Amygdala (tissue), 56 donors: ENCODE data around the gene LIPC.
A peak's percentile ranks its signal among the peaks of the same experiment; 100 is the strongest.

Source experiments
- DNase-seq, 56 donors: peaks; one replicate each; lab custom pipeline; 2025; lab: John Stamatoyannopoulos, UW

LIPC gene

DNA sequence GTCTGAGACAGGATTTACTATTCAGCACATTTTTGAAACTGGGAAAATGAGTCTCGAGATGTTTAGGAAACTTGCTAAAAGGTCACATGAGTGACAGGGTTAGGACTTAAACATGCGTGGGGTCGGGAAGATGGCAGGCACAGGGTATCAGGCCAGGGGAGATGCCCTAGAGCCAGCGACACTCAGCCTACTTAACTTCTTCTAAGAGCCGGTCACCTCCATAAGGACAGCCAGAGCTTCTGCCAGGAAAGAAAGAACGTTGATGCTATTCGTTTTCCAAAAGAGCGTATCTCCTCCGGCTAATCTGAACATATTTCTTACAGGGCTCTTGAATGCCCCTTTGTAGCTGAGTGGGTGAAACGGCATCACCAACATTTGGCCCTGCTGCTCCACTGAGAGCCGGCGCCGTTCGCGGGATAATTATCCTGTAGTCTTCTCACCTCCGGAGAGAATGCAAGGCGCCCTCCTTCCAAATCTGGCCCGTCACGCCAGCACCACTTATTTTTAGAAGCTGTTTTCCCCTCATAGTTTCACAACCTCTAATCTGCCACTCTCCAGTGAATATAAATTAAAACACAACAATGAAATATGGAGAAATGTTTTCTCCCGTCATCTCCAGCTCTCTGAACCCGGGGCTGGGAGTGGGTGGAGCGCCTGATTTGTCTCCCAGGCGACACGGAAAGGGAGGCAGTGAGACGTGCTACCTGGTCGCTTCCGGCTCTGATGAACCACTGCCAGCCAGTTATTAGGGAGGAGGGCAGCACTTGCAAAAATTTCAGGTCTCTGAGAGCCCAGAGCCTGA is 58.5 kb downstream of the LIPC start:
- DNase-seq = peak in 18 of 56 donors; percentile 5 to 58 (median 22)

DNA sequence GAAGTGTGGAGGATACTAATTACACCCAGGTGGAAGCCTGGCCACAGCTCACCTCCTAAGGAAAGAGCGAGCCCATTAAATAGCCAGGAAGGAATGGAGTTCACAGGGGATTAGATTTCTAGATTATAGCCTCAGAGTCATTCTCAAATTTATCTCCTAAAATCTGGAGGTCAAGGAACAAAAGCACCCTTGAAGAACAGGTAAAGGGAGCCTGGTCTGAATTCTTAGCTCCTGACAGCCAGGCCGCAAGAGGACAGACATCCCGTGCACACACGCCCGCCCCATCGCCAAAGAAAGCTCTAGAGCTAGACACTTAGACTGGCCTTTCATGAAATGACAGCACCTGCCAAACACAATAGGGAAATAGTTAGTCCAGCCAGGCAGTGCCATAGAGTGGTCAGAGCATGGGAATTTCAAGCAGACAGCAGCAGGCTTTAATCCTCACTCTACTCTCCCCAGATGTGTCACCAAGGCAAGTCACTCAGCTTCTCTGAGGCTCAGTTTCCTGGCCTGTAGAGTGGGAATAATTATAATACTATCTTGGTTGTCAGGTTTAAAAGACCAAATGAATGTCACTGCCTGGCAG is 59.2 kb downstream of the LIPC start:
- no peak for DNase-seq

DNA sequence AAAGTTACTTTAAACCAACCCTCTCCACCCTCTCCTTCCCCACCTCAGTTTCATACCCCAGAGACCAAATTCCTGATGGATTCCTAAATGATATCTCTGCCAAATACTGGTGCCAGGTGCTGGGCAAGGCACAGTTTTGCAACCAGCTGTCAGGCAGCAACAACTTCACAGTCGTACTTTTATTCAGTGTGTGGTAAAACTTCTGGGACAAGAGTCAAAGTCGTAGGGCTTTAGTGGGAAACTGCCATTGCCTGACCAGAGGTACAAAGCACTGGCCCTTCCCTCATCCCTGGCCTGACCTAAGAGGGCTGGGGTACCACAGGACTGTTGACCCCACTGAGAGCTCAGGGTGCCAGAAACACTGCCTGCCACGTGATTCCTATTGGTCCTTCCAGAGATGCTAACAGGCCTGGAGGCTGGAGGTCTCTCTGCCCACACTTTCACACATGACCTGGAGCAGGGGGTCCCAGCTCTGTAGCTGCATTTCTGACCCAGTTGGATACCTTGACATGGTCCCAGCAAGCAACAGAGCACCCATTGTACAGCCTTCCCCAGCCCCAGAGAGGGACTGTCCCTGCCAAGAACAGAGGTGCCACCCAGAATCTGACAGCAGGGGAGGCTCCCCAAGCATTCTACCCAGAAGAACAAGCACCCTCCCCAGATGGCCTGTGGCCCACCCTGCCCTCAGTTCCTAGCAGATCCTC is 59.9 kb downstream of the LIPC start:
- no peak for DNase-seq

DNA sequence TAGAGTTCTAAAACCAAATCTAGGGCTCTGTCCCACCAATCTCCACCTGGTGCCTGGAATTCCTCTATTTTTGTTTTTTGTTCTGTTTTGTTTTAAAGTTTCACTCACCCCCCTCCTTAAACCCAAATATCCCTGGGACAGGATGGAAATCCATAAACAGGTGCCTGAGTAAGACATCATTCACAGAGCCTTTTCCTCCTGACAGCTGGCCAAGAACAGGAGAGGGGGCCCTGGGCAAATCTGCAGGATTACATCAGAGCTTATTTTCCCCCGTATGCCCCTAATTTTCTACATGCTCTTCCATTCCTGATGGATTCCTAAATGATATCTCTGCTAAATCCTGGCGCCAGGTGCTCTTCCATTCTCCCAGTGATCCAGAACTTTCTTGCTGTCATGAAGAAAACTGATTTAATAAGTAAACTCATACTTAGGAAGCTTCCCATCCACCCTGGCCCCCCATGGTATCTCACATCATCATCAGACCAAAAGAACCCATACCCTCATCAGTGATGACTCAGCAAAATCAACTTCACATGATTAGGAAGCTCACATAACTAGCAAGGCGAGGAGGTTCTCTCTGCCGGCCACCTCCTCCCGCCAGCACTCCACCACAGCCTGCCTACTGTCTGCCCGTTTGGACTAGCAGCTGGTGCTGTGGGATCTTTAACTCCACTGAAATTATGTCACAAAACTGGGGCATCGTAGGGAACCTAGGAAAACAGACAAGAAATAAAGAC is 61.0 kb downstream of the LIPC start:
- no peak for DNase-seq

DNA sequence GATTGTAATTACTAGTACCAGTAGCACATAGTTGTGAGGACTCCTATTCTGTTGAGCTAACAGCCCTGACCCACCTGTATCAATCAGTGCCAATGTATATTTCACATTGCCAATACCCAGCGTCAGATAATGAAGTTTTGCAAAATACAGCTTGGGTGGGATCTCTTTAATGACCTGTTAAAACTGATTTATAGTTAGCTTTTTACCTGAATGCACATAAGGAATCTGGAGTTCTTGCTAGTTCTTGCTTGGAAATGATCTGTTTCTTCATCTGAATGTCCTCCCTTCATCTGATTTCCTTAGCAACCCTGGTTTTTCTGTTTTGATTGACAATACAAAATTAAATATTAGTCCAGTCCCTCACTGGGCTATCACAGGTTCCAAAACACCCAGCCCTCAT is 62.8 kb downstream of the LIPC start:
- DNase-seq = no peak

DNA sequence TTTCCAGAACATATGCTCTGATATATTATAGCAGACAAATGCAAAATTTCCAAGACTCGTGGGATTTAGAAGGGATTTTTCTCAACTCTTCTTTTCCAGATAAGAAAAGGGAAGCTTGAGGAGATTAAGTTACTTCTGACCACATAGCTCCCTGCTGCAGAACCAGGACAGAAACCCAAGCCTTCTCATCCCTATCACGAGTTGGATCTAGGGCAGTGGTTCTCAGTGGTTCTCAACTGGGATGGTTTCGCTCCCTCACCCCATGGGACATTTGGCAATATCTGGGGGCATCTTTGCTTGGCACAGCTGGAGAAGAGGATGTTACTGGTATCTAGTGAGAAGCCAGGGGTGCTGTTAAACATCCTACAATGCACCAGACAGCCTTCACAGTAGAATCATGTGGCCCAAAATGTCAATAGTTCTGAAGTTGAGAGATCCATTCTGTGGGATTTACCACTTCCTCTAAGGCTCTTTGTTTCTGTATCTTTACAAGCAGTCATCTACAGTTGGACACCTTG is 64.2 kb downstream of the LIPC start:
- DNase-seq = no peak

DNA sequence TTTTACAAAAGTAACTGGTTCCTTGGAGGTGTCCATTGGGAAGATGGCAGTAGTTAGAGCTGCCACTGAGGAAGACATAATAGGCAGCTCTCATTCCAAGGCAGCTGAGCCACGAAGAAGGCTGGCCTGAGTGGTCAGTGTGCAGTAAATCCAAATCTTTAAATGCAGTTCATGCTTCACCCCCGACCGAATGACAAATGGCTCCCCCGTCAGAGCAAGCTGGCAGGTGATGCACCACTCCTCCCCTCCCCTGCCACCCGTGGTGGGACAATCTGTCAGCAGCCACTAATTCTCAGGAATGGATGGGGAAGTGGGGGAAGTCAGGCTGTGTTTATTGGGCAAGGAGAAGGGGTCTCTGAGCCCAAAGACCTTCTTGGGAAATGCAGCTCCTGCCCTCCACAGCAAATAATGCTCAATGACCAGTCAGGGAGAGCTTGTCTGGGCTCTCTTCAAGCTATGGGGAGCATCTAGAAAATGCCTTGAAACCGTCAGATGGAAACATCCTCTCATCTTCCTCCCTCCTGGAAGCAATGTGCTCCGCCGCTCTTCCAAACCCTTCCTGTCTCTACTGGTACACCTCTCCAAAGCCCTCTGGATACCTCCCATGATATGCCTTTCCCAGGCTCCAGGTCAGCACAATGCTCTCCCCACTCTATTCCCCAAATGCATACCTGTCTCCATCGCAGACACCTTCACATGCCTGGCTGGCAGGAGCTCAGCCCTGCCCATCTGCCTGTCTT is 65.4 kb downstream of the LIPC start:
- no peak for DNase-seq

DNA sequence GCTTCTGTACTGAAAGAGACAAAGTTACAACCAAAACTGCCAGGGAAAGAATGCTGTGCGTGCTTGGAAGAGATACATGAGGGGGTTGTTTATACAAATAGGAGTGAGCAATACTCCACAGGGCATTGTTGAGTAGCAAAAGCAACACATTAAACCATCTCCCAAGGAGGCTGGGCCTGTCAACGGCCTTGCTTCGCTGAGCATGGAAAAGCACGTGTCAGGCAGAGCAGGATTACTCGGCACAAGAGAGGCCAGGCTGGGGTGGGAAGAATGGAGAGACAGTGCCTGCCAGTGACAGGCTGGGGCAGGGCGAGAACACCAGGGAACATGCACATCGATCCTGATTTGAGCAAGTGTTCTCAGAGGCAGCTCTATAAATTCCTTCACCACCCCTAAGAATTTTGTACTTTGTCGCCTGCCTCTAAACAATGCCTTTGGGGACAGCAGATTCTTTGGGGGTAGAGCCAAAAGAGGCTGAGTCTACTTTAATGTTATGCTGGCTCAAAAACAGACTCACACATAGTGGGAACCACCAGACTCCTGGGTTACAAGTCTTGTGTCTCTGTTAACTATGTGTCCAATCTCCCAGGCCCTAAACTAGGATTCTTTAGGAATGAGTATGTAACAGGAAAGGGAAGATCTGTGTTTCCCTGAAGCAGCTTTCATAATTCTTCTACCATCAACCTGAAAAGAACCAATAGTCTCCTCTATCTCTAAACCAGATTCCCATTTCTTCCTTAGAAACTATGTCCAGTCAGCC is 67.2 kb downstream of the LIPC start:
- DNase-seq = no peak

DNA sequence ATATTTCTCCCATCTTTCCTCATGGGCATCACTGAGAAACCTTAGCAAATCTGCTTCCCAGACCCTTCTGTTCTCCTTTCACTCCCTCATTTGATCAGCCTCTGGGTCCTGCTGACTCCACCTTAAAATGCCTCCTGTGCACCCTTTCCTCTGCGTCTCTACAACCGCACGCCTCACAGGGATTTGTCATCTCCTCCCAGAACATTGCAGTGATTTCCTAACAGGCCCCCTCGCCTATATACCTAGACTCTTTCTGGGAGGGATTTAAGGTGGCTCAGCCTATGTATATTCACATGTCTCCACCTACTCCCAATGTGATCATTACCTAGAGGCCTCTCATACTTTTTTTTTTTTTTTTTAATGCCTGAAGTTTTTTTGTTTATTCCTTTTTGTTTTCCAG is 69.2 kb downstream of the LIPC start:
- no peak for DNase-seq

DNA sequence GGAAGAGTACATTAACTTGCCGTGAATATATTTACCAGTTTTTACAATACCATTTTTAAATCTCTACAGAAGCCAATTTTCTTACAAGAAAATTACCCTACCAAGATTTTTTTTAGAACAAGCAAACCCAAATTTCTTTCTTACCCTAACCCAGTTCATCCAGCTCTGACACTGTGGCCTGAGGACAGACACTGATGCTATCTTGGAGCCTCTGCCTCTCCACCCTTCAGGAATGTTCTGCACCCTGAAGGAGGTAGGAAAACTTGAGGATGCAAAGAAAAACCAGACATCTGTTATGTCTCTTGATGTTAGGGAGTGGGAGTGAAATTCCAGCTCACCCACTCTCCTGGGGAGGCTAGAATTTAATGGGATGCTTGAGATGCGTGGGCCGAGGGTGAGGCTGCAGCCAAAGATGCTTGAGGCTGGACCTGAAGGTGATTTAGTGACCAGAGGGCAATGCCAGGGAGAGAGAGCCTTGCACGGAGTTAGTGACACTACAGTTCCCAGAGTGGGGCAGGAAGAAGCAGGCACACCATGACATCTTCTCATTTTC is 69.9 kb downstream of the LIPC start:
- no peak for DNase-seq

DNA sequence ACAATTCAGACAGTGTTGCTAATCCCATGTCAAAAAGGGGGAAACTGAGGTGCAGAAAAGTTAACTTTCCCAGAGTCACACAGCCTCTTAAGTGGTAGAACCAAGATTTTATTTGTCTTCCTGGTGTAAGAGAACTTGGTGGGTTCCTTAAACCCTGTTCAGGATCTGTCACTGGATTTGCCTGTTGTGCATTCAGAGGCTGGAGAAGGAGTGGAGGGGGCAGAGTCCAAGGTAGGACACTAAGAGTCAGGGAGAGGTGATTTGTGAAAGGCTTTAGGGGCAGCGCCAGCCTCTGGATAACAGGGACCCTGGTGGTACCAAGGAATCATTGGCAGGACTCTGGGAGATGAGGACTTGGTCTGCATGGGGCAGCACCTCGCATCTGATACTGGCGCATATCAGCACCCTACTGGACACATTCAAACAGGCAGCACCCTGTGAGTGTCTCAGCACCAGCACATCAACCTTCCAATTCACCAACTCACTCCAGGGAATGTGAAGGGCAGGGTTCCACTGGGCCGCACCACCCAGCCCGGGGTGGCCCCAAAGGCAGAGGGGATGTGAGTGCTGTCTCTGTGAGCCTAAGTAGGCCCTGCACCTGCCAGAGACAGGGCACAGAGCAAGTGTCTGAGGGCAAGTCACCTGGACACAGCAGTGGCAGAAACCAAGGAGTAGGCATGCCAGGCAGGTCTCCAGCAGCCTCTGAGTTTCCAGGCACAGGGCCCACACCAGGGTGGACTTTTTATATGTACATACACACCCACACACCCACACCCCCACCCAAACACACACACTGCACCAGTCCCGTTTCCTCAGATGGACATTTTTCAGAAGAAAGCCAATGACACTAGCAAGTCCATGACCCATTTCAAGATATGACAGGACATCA is 71.6 kb downstream of the LIPC start:
- no peak for DNase-seq

DNA sequence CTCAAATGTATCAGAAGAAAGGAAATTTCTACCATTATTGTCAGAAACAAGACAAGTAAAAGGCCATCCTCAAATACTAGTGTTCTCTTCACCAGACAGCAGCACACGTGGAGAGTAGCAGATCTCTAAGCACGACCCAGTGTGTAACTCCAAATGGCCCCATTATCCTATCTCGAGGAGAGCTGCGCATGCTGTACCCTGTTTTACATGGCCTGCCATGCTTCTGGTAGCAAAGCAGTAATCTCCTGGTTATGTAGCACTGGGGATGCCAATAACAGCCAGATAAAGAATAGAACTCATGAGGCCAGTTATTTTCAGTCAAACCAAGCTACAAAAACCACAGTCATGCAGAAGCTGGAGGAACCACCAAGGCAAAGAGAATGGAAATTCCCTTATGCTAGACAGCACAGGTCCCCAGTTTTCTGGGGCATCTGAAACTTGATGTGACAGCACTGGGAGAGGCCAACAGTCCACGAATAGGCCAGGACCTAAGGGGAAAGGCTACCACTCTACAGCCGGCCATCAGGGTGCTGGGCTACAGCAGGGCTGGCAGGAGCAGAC is 73.0 kb downstream of the LIPC start:
- DNase-seq = no peak

DNA sequence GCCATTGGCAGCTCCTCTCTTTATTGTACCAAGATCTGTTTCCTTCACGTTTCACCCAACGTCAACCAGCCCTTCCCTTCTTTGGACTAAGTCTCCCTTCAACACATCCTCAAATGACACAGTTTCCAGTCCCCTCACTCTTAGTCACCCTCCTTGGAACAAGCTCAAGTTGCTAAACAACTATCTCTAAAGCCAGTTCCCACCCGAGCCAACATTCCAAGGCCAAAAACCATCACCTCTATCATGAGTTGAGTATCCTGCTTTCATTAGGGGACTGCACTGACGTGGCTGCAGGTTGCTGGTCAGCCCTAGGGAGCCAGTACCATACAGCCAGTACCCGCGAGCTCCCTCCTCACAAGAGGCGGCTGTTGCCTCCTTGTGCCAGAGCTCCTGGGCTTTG is 73.8 kb downstream of the LIPC start:
- no peak for DNase-seq

DNA sequence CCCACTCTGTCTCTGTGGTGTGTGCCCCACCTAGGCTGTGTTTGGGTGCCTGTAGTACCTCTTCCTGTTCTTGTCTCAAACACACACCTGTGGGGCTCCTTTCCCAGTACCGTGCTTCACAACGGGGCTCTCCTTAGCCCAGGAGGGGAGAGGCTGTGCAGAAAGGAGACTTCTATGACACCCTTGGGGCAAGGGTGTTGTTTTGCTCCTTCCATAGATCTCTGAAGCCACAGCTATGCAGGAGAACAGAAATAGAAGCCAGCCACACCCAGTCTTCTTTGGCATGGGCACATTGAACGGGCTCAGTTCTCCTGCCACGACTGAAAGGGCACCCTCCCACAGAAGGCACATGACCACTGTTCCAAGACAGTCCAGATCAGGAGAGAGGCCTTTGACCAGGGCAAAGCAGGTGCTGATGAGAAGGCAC is 74.3 kb downstream of the LIPC start:
- DNase-seq = no peak

DNA sequence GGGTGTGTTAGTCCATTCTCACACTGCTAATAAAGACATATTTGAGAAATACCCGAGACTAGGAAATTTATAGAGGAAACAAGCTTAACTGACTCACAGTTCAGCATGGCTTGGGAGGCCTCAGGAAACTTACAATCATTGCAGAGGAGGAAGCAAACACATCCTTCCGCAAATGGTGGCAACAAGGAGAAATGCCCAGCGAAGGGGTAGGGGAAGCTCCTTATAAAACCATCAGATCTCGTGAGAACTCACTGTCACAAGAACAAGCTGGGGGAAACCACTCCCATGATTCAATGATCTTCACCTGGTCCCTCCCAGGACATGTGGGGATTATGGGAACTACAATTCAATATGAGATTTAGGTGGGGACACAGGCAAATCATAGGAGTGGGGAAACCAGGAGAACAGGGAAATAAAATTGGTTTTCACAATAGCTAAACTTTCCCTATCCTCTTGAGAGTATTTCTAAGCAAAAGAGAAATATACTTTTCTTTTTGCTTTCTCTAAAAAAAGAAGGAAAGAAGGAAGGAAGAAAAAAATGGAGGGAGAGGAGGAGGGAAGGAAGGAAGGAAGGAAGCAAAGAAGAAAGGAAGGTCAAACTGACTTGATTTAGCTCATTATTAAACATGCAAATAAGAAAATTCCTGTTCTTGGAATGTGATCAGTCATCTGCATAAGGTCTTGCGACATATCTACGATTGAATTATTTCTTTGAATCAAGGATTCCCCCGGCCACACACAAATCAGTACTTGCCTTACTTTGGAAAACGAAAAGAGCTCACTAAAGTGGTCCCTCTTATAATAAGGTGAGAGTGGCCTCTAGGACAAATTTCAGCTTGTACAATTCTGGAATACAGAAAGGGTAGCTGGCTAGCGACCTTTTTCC is 75.2 kb downstream of the LIPC start:
- DNase-seq = no peak

DNA sequence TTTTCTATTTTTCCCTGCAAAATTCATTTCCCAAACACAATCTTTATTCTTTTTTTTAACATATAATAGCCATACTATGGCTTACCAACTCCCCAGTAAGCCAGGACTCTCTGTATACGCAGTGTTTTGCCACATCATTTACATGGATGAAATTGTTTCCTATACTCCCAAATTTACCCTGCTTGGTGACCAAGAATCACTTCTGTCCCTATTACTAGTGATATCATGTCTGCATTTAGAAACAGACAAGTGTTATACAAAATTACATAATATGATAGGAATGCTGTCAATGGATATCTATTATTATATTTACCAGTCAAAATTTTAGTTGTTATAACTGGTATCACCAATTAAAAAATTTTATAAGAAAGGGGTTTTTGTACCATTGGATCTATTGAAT is 77.8 kb downstream of the LIPC start:
- DNase-seq = no peak
